Activated CD4-positive, alpha-beta T cell treated with anti-CD3 and anti-CD28 coated beads, Interleukin-2, amount 50 U/mL, for 24 hours (primary cell): Measurements from ENCODE around the gene TM9SF3.
A peak's percentile ranks its signal among the peaks of the same experiment; 100 is the strongest.

Experiments
- DNase-seq, 2 donors: peaks; one replicate each; pipeline ENCODE4 v3.0.0-alpha.2; 2020; ENCODE audit warnings: low read depth in 1 of 2, low spot score in 1 of 2

TM9SF3 gene

GRCh38 chr10:96478355-96478754 lies 108.5 kb downstream of the TM9SF3 start:
- no peak for DNase-seq

GRCh38 chr10:96473866-96474265 lies 112.9 kb downstream of the TM9SF3 start:
- no peak for DNase-seq

GRCh38 chr10:96470116-96470743 lies 116.6 kb downstream of the TM9SF3 start:
- peak in 1 of 2 donors; percentile 6 for DNase-seq

GRCh38 chr10:96468845-96469244 lies 118.0 kb downstream of the TM9SF3 start:
- DNase-seq = no peak
